ENCODE data around the gene DHRS4L2. TPM values are rescaled to one million over a fixed set of nuclear protein-coding genes. Genes with fewer than 3 reads are reported as not detected.
"Not testable (repeated sequence)": the region's sequence is repeated elsewhere in the genome, so short reads cannot be mapped to it uniquely, and the experiment has no call there.

Gene DHRS4L2
- total and polyA plus RNA-seq, 2 experiments from 2014 or later, result 15.2 to 28.4 TPM

DNA sequence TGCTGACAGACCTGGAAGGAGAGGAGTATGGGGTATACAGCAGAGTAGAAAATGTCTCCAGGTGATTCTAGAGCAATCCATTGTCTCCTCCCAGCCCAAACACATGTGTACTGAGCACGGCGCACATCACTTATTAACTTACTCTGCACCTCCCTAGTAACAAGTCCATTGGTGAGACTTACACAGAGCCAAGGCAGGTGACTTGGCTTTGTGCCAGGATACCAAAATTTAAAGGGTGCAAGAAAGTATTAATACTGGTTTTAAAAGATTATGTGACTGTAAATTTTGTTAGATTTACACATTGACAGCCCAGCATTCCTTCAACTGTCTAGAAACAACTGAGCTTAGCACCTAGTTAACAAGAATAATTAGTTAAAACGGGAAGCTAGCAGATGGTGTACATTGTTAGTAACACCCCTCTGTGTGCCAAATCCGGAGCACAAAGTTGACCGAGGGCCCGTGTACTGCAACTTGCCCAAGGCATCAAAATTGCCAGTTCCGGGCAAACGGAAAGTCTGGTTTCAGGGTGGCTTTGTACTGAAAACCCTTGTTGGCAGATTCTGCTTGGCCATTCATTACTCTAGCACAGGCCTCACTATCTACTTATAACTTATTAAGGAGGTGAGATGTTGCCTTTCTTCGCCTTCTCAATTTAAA is 30.7 kb upstream of the DHRS4L2 start:
- not testable (repeated sequence) for H4K20me1 ChIP-seq (ENCODE audit: insufficient read depth, poor library complexity, severe bottlenecking); H3K4me3 ChIP-seq; H3K9me2 ChIP-seq (replicated peaks; ENCODE audit: insufficient read depth); H3K36me3 ChIP-seq (replicated peaks; ENCODE audit: insufficient read depth, low read depth); H3K9me3 ChIP-seq (ENCODE audit: low read depth); H3K4me1 ChIP-seq (ENCODE audit: insufficient read depth); H3K27me3 ChIP-seq; DNase-seq (ENCODE audit: low spot score); H2AFZ ChIP-seq; H3K4me2 ChIP-seq; H3K27ac ChIP-seq
- 92% methylated on average over 9 of the region's 9 CpGs for WGBS (ENCODE audit: low lambda C conversion rate, missing lambda C conversion rate)
- H3K79me2 ChIP-seq, result peaks cover 11% of the 10 kb centered on the region

DNA sequence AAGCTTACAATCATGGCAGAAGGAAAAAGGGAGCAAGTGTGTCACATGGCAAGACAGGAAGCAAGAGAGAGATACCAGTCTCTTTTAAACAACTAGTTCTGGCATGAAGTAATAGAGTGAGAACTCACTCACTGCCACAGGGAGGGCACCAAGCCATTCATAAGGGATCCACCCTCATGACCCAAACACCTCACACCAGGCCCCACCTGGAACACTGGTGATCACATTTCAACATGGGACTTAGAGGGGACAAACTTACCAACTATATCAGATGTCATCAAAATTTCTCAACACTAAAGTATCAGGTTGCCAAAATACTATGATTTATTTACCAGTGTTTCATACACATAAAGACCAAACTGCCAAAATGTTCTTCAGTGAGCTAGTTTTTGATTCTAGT is 27.8 kb upstream of the DHRS4L2 start:
- not testable (repeated sequence) for H3K4me1 ChIP-seq (ENCODE audit: insufficient read depth); H2AFZ ChIP-seq; H3K27me3 ChIP-seq; H3K9me3 ChIP-seq (ENCODE audit: low read depth); DNase-seq (ENCODE audit: low spot score); H3K4me2 ChIP-seq; H3K9me2 ChIP-seq (replicated peaks; ENCODE audit: insufficient read depth); H3K36me3 ChIP-seq (replicated peaks; ENCODE audit: insufficient read depth, low read depth); H3K4me3 ChIP-seq; H3K27ac ChIP-seq; H3K79me2 ChIP-seq; H4K20me1 ChIP-seq (ENCODE audit: insufficient read depth, poor library complexity, severe bottlenecking)

GRCh38 chr14:23961704-23962103 is 27.0 kb upstream of the DHRS4L2 start:
- H2AFZ ChIP-seq; H3K4me3 ChIP-seq; H3K79me2 ChIP-seq; H3K36me3 ChIP-seq (replicated peaks; ENCODE audit: insufficient read depth, low read depth); H3K27me3 ChIP-seq; H3K9me3 ChIP-seq (ENCODE audit: low read depth); H3K4me2 ChIP-seq; H3K4me1 ChIP-seq (ENCODE audit: insufficient read depth); H3K9me2 ChIP-seq (replicated peaks; ENCODE audit: insufficient read depth); H4K20me1 ChIP-seq (ENCODE audit: insufficient read depth, poor library complexity, severe bottlenecking); DNase-seq (ENCODE audit: low spot score); H3K27ac ChIP-seq: not testable (repeated sequence)
- WGBS (ENCODE audit: low lambda C conversion rate, missing lambda C conversion rate), result 84% methylated on average over 1 of the region's 2 CpGs

DNA sequence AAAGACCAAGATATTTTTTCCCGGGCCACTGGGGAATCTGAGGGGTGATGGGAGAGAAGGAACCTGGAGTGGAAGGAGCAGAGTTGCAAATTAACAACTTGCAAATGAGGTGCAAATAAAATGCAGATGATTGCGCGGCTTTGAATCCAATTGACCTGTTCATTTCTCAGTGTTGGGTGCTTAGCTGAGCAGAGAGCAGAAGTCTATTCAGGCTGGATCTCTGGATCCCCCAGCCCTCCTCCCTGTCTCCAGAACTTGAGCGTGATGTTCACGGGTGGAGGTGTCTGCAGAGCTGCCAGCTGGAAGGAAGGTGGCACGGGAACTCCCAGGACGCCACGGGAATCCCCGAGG is 19.6 kb upstream of the DHRS4L2 start:
- H3K27ac ChIP-seq; H3K4me3 ChIP-seq; H3K27me3 ChIP-seq; H3K79me2 ChIP-seq; H2AFZ ChIP-seq; H3K36me3 ChIP-seq (replicated peaks; ENCODE audit: insufficient read depth, low read depth); H3K9me2 ChIP-seq (replicated peaks; ENCODE audit: insufficient read depth); H4K20me1 ChIP-seq (ENCODE audit: insufficient read depth, poor library complexity, severe bottlenecking); H3K9me3 ChIP-seq (ENCODE audit: low read depth); H3K4me1 ChIP-seq (ENCODE audit: insufficient read depth); DNase-seq (ENCODE audit: low spot score): not testable (repeated sequence)
- no CpG with 5 or more reads among the region's 9 CpGs for WGBS (ENCODE audit: low lambda C conversion rate, missing lambda C conversion rate)
- peak overlapping the region; percentile 87 for H3K4me2 ChIP-seq

GRCh38 chr14:23969481-23970282 is 19.0 kb upstream of the DHRS4L2 start:
- Histone ChIP-seq H3K4me2 (peak overlapping the region; percentile 87), H2AFZ (peak overlapping the region; percentile 66), H3K4me3 (peak overlapping the region; percentile 33)
- not testable (repeated sequence) for H3K9me3 ChIP-seq (ENCODE audit: low read depth); H3K36me3 ChIP-seq (replicated peaks; ENCODE audit: insufficient read depth, low read depth); H4K20me1 ChIP-seq (ENCODE audit: insufficient read depth, poor library complexity, severe bottlenecking); H3K9me2 ChIP-seq (replicated peaks; ENCODE audit: insufficient read depth); H3K79me2 ChIP-seq; H3K4me1 ChIP-seq (ENCODE audit: insufficient read depth); H3K27ac ChIP-seq; H3K27me3 ChIP-seq
- WGBS (ENCODE audit: low lambda C conversion rate, missing lambda C conversion rate), result 24% methylated on average over 48 of the region's 61 CpGs
- DNase-seq (ENCODE audit: low spot score), result peak; percentile 62

DNA sequence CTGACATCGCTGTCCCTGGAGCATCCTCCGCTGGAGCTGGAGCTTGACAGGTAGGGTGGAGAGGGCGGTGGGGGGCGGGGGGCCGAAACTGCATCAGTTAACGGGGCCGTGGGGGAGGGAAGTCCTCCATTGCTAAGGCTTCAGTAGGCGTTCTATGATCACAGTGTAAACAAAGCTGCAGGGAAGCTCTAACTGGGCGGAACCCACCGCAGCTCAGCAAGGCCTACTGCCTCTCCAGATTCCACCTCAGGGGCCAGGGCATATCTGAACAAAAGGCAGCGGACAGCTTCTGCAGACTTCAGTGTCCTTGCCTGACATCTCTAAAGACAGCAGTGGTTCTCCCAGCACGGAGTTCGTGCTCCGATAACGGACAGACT is 18.5 kb upstream of the DHRS4L2 start:
- not testable (repeated sequence) for H3K27me3 ChIP-seq; H3K4me1 ChIP-seq (ENCODE audit: insufficient read depth); H3K79me2 ChIP-seq; H3K27ac ChIP-seq; H3K36me3 ChIP-seq (replicated peaks; ENCODE audit: insufficient read depth, low read depth); H3K9me2 ChIP-seq (replicated peaks; ENCODE audit: insufficient read depth); H4K20me1 ChIP-seq (ENCODE audit: insufficient read depth, poor library complexity, severe bottlenecking); H3K9me3 ChIP-seq (ENCODE audit: low read depth); DNase-seq (ENCODE audit: low spot score); H3K4me3 ChIP-seq; H2AFZ ChIP-seq
- WGBS (ENCODE audit: low lambda C conversion rate, missing lambda C conversion rate), result 100% methylated on average over 6 of the region's 15 CpGs
- peak overlapping the region; percentile 87 for H3K4me2 ChIP-seq

- H3K4me2 ChIP-seq; H3K9me3 ChIP-seq (ENCODE audit: low read depth); H2AFZ ChIP-seq; H3K27me3 ChIP-seq; H3K4me1 ChIP-seq (ENCODE audit: insufficient read depth); H3K36me3 ChIP-seq (replicated peaks; ENCODE audit: insufficient read depth, low read depth); H3K79me2 ChIP-seq; H3K4me3 ChIP-seq; DNase-seq (ENCODE audit: low spot score); H3K9me2 ChIP-seq (replicated peaks; ENCODE audit: insufficient read depth); H3K27ac ChIP-seq; H4K20me1 ChIP-seq (ENCODE audit: insufficient read depth, poor library complexity, severe bottlenecking): not testable (repeated sequence)
- WGBS (ENCODE audit: low lambda C conversion rate, missing lambda C conversion rate), result 79% methylated on average over 8 of the region's 8 CpGs
Observed at GRCh38 chr14:23973178-23973577, 15.6 kb upstream of the DHRS4L2 start.

GRCh38 chr14:23974041-23974440 is 14.7 kb upstream of the DHRS4L2 start:
- DNase-seq (ENCODE audit: low spot score); H3K27me3 ChIP-seq; H3K9me3 ChIP-seq (ENCODE audit: low read depth); H3K4me1 ChIP-seq (ENCODE audit: insufficient read depth); H3K27ac ChIP-seq; H3K36me3 ChIP-seq (replicated peaks; ENCODE audit: insufficient read depth, low read depth); H3K9me2 ChIP-seq (replicated peaks; ENCODE audit: insufficient read depth); H3K4me2 ChIP-seq; H3K4me3 ChIP-seq; H4K20me1 ChIP-seq (ENCODE audit: insufficient read depth, poor library complexity, severe bottlenecking); H2AFZ ChIP-seq; H3K79me2 ChIP-seq: not testable (repeated sequence)

DNA sequence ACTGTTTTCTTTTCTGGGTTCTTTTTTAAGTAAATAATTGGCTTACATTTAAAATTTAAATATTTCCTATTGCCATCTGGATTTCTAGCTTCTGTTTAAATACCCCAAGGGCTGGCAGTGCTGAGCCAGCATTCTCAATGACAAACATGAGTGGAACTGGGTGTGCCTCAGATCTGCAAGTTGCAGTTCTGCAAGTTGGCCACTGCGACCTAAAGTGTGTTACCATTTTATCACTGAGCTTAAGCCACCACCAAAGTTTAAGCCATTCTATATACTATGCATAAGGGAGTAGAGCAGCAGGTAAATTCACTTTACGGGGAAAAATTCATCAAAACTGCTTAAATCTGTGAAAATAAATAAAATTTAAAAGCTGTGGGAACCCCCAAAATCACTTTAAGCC is 11.5 kb upstream of the DHRS4L2 start:
- not testable (repeated sequence) for H2AFZ ChIP-seq; DNase-seq (ENCODE audit: low spot score); H3K4me1 ChIP-seq (ENCODE audit: insufficient read depth); H3K36me3 ChIP-seq (replicated peaks; ENCODE audit: insufficient read depth, low read depth); H3K9me2 ChIP-seq (replicated peaks; ENCODE audit: insufficient read depth); H3K79me2 ChIP-seq; H3K27me3 ChIP-seq; H3K27ac ChIP-seq; H3K4me3 ChIP-seq; H4K20me1 ChIP-seq (ENCODE audit: insufficient read depth, poor library complexity, severe bottlenecking); H3K9me3 ChIP-seq (ENCODE audit: low read depth); H3K4me2 ChIP-seq
- 61% methylated on average over 2 of the region's 2 CpGs for WGBS (ENCODE audit: low lambda C conversion rate, missing lambda C conversion rate)

All from hepatocyte (in vitro differentiated cells).